Glomerular visceral epithelial cell (primary cell): Measurements from ENCODE around the gene SHCBP1L.
"Not testable (repeated sequence)": the region's sequence is repeated elsewhere in the genome, so short reads cannot be mapped to it uniquely, and the experiment has no call there.

ENCODE experiments used
- DNase-seq: peaks from one replicate; pipeline ENCODE4 v3.0.0-alpha.2; 2016; ENCODE audit errors: extremely low spot score

Gene SHCBP1L

GRCh38 chr1:182965096-182965495 lies 12.1 kb upstream of the SHCBP1L start:
- DNase-seq = no peak

GRCh38 chr1:182962554-182963115 lies 9.7 kb upstream of the SHCBP1L start:
- DNase-seq = peak; percentile 89

- DNase-seq = no peak
Observed at GRCh38 chr1:182960046-182960445, 7.1 kb upstream of the SHCBP1L start.

- DNase-seq = no peak
Observed at GRCh38 chr1:182957902-182958395, 5.0 kb upstream of the SHCBP1L start.

GRCh38 chr1:182956708-182957365 lies 3.9 kb upstream of the SHCBP1L start:
- no peak for DNase-seq

- DNase-seq = peak; percentile 97
Observed at GRCh38 chr1:182955596-182956588, 2.9 kb upstream of the SHCBP1L start.

- DNase-seq = no peak
Observed at GRCh38 chr1:182953826-182954225, 860 bp upstream of the SHCBP1L start.

- DNase-seq = not testable (repeated sequence)
Observed at GRCh38 chr1:182943336-182943735, 9.6 kb downstream of the SHCBP1L start.

- peak; percentile 11 for DNase-seq
Observed at GRCh38 chr1:182942145-182942544, 10.8 kb downstream of the SHCBP1L start.

- no peak for DNase-seq
Observed at GRCh38 chr1:182939413-182939812, 13.6 kb downstream of the SHCBP1L start.

- DNase-seq = no peak
Observed at GRCh38 chr1:182935716-182936115, 17.2 kb downstream of the SHCBP1L start.

- no peak for DNase-seq
Observed at GRCh38 chr1:182930985-182931384, 22.0 kb downstream of the SHCBP1L start.

GRCh38 chr1:182927693-182928433 lies 25.1 kb downstream of the SHCBP1L start:
- no peak for DNase-seq

- no peak for DNase-seq
Observed at GRCh38 chr1:182925661-182926060, 27.3 kb downstream of the SHCBP1L start.

- DNase-seq = peak; percentile 41
Observed at GRCh38 chr1:182917378-182917777, 35.6 kb downstream of the SHCBP1L start.

GRCh38 chr1:182913401-182913800 lies 39.6 kb downstream of the SHCBP1L start:
- DNase-seq = no peak

- DNase-seq = no peak
Observed at GRCh38 chr1:182910143-182910542, 42.8 kb downstream of the SHCBP1L start.

- DNase-seq = no peak
Observed at GRCh38 chr1:182909578-182909977, 43.4 kb downstream of the SHCBP1L start.

GRCh38 chr1:182905321-182905720 lies 47.6 kb downstream of the SHCBP1L start:
- DNase-seq = no peak

- not testable (repeated sequence) for DNase-seq
Observed at GRCh38 chr1:182901946-182902345, 51.0 kb downstream of the SHCBP1L start.

- DNase-seq = no peak
Observed at GRCh38 chr1:182897696-182898095, 55.3 kb downstream of the SHCBP1L start.
